Measurements from ENCODE around the gene RCHY1. TPM values are rescaled to one million over a fixed set of nuclear protein-coding genes. Genes with fewer than 3 reads are reported as not detected.

Gene RCHY1
- total RNA-seq = 10 to 100 TPM in 5 of 6 experiments, 1 to 10 TPM in 1; 8.6 to 19.3 (median 14.0) TPM
- long read RNA-seq, full-length matches to known transcripts = 4 of 5 reads
- long read RNA-seq, partial matches to known transcripts = 0 of 5 reads
- long read RNA-seq, other reads (novel, unspliced or antisense) = 1 of 5 reads

GRCh38 chr4:75514131-75514948 is at the start of gene RCHY1, which contains the start of gene THAP6:
TSS of gene RCHY1 (minus strand) at chr4:75514403. CDS start at chr4:75514286, 117 bp downstream.
TSS of gene THAP6 (plus strand) at chr4:75514473. CDS start at chr4:75515453, 980 bp downstream.
- Histone ChIP-seq H3K4me1 (peaks cover 0 to 29% (median 10%) of the 10 kb centered on the region in 4 donors), H3K27me3 (no peaks in the 10 kb centered on the region), H3K36me3 (peaks cover 0 to 19% (median 8%) of the 10 kb centered on the region in 4 donors), H3K9me3 (no peaks in the 10 kb centered on the region), H3K4me3 (peak within 1 kb of the TSS; percentile 47 to 87 (median 81)), H3K27ac (peak within 1 kb of the TSS; percentile 85 to 88 (median 87))
- peak; percentile 96 to 99 (median 97) for ATAC-seq
- peak; percentile 85 for TF ChIP-seq POLR2A (IDR thresholded peaks at IDR 0.05)
- TF ChIP-seq CTCF (IDR thresholded peaks at IDR 0.05) = peak in 1 of 4 donors; percentile 8
- 2% methylated on average over 41 of the region's 61 CpGs for WGBS (ENCODE audit: insufficient coverage, low coverage, low lambda C conversion rate, missing lambda C conversion rate)
- intact Hi-C loops (cut with DNase I) = no loop called here
- peak; percentile 96 to 98 (median 97) for DNase-seq

- TF ChIP-seq POLR2A (IDR thresholded peaks at IDR 0.05) (no peak), CTCF (IDR thresholded peaks at IDR 0.05) (no peak)
- intact Hi-C loops (cut with DNase I) = no loop called here
- DNase-seq (no peak), ATAC-seq (no peak)
- H3K36me3 ChIP-seq = no peaks in the 10 kb centered on the region
- no peaks in the 10 kb centered on the region for H3K4me1 ChIP-seq
- no peak overlapping the region for H3K27ac ChIP-seq
- no peak overlapping the region for H3K4me3 ChIP-seq
- H3K9me3 ChIP-seq = no peaks in the 10 kb centered on the region
- H3K27me3 ChIP-seq = no peaks in the 10 kb centered on the region
- WGBS (ENCODE audit: insufficient coverage, low coverage, low lambda C conversion rate, missing lambda C conversion rate) = 60% methylated on average over 8 of the region's 8 CpGs
Observed at GRCh38 chr4:75561789-75562188, 47.6 kb upstream of the RCHY1 start.

DNA sequence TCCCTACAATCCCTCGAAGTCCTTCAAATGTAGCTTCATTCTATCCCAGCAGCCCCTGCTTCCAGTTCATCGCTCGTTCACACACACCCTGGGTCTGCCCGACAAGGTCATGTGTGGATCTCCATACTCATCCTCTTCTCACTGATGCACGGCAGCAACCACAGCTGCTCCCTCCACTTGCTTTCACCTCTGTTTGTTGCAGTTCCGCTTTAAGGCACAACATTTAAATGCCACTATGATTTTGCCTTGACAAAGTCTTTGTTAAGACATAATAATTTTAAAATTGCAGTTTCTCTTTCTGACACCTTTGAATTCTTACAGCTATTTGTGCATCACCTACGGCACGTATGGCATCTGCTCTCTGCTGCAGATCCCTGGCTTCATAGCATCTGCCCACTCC is 43.5 kb upstream of the RCHY1 start:
- TF ChIP-seq CTCF (IDR thresholded peaks at IDR 0.05) (no peak), POLR2A (IDR thresholded peaks at IDR 0.05) (no peak)
- no peak for DNase-seq

DNA sequence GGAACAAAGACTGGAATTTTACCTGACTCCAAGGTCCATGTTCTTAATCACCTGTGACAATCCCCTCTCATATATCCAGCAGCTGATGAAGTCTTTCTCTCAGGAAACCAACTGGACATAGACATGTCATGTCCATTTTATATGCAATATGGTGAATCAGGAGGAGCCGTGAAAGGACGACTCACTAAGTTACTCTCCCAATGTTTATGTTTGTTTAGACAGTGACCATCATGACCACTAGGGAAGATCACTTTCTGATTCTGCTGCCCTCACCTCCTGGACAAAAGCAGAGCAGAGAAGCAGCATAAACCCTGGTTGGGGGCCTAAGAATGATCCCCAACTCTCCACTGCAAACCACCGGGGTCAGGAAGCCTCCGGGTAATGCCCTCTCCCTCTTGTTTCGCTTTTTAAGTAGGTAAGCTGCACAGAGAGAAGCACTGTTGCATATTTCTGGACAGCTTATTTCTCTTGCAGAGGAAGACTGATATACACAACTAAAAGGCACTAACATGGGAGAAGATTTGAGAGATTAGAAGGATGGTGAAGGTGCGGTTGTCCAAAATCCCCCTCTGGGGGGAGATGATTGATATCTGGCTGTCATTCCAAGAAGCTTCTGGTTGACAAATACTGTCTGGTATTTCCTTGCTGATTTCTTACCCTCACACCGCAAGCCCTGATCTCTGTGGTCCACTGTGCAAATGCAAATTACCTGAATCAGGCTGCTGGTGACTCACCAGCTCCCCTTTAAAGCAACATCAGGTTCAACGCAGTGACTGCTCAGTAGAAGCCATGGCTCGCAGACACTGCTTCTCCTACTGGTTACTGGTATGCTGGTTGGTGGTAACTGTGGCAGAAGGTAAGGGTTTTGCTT is 41.3 kb upstream of the RCHY1 start, which contains the start of gene ODAPH:
Gene ODAPH, plus strand, starts transcription at position 773 of the 871 bp plus-strand sequence. Its CDS starts 17 bp downstream, at position 790.
- intact Hi-C loops (cut with DNase I) = no loop called here
- WGBS (ENCODE audit: insufficient coverage, low coverage, low lambda C conversion rate, missing lambda C conversion rate) = 51% methylated on average over 8 of the region's 9 CpGs
- DNase-seq (no peak), ATAC-seq (no peak)
- Histone ChIP-seq H3K27ac (no peak within 1 kb of the TSS), H3K4me3 (no peak within 1 kb of the TSS), H3K36me3 (no peaks in the 10 kb centered on the region), H3K27me3 (no peaks in the 10 kb centered on the region), H3K9me3 (no peaks in the 10 kb centered on the region), H3K4me1 (no peaks in the 10 kb centered on the region)
- TF ChIP-seq CTCF (IDR thresholded peaks at IDR 0.05) (no peak), POLR2A (IDR thresholded peaks at IDR 0.05) (no peak)

More for the DNA sequence above, 43.5 kb upstream of the RCHY1 start:
- no peak overlapping the region for H3K4me3 ChIP-seq
- WGBS (ENCODE audit: insufficient coverage, low coverage, low lambda C conversion rate, missing lambda C conversion rate) = 87% methylated on average over 6 of the region's 8 CpGs
- ATAC-seq = no peak
- H3K27ac ChIP-seq = no peak overlapping the region
- H3K4me1 ChIP-seq = no peaks in the 10 kb centered on the region
- intact Hi-C loops (cut with DNase I) = no loop called here
- H3K9me3 ChIP-seq = no peaks in the 10 kb centered on the region
- no peaks in the 10 kb centered on the region for H3K36me3 ChIP-seq
- no peaks in the 10 kb centered on the region for H3K27me3 ChIP-seq

Data from right lobe of liver (tissue), 6 donors.